Upper lobe of left lung (tissue), 6 donors: ENCODE results near the gene BIRC7. TPM values are rescaled to one million over a fixed set of nuclear protein-coding genes. Genes with fewer than 3 reads are reported as not detected.
A peak's percentile ranks its signal among the peaks of the same experiment; 100 is the strongest.

ENCODE experiments used
- ATAC-seq, 2 donors: fragments of 200-7000 bp; cut with Tn5 transposase; one replicate each; pipeline ENCODE4 v1.9.1; 2022; ENCODE audit warnings: mild to moderate bottlenecking in 2 of 2, moderate library complexity in 2 of 2; ENCODE audit not compliant: low FRiP score in 2 of 2
- DNase-seq, 2 donors: peaks; one replicate each; pipeline ENCODE4 v3.0.0-alpha.2; 2019 to 2020
- H3K27ac ChIP-seq, 4 donors: fragments of 200-600 bp; sonication (generic); one replicate each; pipeline ENCODE4 v1.5.1; 2016 to 2019
- H3K27me3 ChIP-seq, 4 donors: fragments of 200-600 bp; sonication (generic); one replicate each; pipeline ENCODE4 v1.5.1; 2017 to 2019
- H3K36me3 ChIP-seq, 4 donors: fragments of 200-600 bp; sonication (generic); one replicate each; pipeline ENCODE4 v1.5.1; 2016 to 2019
- H3K4me1 ChIP-seq, 4 donors: fragments of 200-600 bp; sonication (generic); one replicate each; pipeline ENCODE4 v1.5.1; 2018 to 2019
- H3K4me3 ChIP-seq, 4 donors: fragments of 200-600 bp; sonication (generic); one replicate each; pipeline ENCODE4 v1.5.1; 2017 to 2019; ENCODE audit warnings: mild to moderate bottlenecking in 2 of 4, moderate library complexity in 1 of 4
- H3K9me3 ChIP-seq, 4 donors: fragments of 200-600 bp; sonication (generic); one replicate each; pipeline ENCODE4 v1.5.1; 2018 to 2019
- EP300 ChIP-seq, 4 donors: sonication (generic); formaldehyde crosslinking; IDR thresholded peaks; one replicate each; pipeline ENCODE4 v1.5.1; 2017; ENCODE audit warnings: antibody characterized with exemption in 4 of 4, control low read depth in 2 of 4
- POLR2A ChIP-seq, 4 donors: fragments of 450-650 bp; IDR thresholded peaks; one replicate each; pipeline ENCODE4 v1.5.1; 2016 to 2017; ENCODE audit warnings: antibody characterized with exemption in 4 of 4, mild to moderate bottlenecking in 2 of 4
- POLR2AphosphoS5 ChIP-seq, 2 donors: sonication (generic); formaldehyde crosslinking; IDR thresholded peaks; one replicate each; pipeline ENCODE4 v1.5.1; 2017; ENCODE audit warnings: antibody characterized with exemption in 2 of 2
- WGBS, 2 donors: methylation state at CpG; one replicate each; pipeline ENCODE4 v1.1.5; 2017 to 2018; 5-methylcytosine and 5-hydroxymethylcytosine counted together
- total RNA-seq, 6 donors: library from RNA; depleted of rRNA in 4 of 6; stranded (reverse); fragments of >200 nt in 4 of 6; gene quantifications; one replicate each; pipeline versions ENCODE4 v1.1.0 to v1.2.1, GENCODE V29; 2016 to 2021
- TF ChIP-seq, protein P1 (sequence below), 6 experiments: fragments of 450-650 bp in 4 of 6; fragments of 200-600 bp in 2 of 6; sonication (generic) in 2 of 6; IDR thresholded peaks; one replicate each; pipeline ENCODE4 v1.5.1; 2016 to 2019; ENCODE audit warnings: antibody characterized with exemption in 6 of 6
- donor health status: DM: no; HTN: no; CAD: no; lungs with moderate emphysema.
- donor health status: DM: no; HTN: yes; CAD: no; lungs with severe emphysema.

The BIRC7 gene
- total RNA-seq, 6 donors from 2014 or later = 1.3 to 15.0 (median 2.8) TPM; not detected in 2

DNA sequence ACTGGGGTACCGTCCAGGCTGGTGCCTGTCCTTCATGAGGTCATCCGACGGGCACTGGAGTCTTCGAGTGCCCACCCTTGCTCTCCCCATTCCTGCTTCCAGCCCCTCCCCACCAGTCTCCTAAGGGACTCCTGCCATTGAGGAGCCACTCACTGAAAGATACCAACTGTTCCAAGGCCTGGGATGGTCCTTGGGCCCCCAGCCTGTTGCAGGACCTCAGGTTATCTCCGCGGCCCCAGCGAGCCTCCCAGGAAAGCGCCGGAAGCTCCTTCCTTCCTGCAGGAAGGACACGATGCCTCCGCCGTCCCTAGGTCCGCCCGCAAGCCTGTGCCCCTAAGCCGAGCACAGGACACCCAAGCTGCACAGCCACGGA, 17.3 kb downstream of the BIRC7 start:
- Histone ChIP-seq H3K27ac (no peak overlapping the region), H3K27me3 (peaks cover 1 to 40% (median 19%) of the 10 kb centered on the region in 4 donors), H3K36me3 (no peaks in the 10 kb centered on the region), H3K4me3 (peak overlapping the region in 1 of 4 donors; percentile 42), H3K4me1 (peaks cover 13 to 22% (median 15%) of the 10 kb centered on the region in 4 donors), H3K9me3 (no peaks in the 10 kb centered on the region)
- no peak for ATAC-seq
- 12 to 21% methylated on average over 13 to 16 of the region's 16 CpGs for WGBS, 2 donors
- DNase-seq = no peak
- TF ChIP-seq POLR2AphosphoS5 (IDR thresholded peaks at IDR 0.05) (no peak), POLR2A (IDR thresholded peaks at IDR 0.05) (no peak), EP300 (IDR thresholded peaks at IDR 0.05) (no peak)
- TF ChIP-seq, protein P1, sequence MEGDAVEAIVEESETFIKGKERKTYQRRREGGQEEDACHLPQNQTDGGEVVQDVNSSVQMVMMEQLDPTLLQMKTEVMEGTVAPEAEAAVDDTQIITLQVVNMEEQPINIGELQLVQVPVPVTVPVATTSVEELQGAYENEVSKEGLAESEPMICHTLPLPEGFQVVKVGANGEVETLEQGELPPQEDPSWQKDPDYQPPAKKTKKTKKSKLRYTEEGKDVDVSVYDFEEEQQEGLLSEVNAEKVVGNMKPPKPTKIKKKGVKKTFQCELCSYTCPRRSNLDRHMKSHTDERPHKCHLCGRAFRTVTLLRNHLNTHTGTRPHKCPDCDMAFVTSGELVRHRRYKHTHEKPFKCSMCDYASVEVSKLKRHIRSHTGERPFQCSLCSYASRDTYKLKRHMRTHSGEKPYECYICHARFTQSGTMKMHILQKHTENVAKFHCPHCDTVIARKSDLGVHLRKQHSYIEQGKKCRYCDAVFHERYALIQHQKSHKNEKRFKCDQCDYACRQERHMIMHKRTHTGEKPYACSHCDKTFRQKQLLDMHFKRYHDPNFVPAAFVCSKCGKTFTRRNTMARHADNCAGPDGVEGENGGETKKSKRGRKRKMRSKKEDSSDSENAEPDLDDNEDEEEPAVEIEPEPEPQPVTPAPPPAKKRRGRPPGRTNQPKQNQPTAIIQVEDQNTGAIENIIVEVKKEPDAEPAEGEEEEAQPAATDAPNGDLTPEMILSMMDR (IDR thresholded peaks at IDR 0.05) = no peak

DNA sequence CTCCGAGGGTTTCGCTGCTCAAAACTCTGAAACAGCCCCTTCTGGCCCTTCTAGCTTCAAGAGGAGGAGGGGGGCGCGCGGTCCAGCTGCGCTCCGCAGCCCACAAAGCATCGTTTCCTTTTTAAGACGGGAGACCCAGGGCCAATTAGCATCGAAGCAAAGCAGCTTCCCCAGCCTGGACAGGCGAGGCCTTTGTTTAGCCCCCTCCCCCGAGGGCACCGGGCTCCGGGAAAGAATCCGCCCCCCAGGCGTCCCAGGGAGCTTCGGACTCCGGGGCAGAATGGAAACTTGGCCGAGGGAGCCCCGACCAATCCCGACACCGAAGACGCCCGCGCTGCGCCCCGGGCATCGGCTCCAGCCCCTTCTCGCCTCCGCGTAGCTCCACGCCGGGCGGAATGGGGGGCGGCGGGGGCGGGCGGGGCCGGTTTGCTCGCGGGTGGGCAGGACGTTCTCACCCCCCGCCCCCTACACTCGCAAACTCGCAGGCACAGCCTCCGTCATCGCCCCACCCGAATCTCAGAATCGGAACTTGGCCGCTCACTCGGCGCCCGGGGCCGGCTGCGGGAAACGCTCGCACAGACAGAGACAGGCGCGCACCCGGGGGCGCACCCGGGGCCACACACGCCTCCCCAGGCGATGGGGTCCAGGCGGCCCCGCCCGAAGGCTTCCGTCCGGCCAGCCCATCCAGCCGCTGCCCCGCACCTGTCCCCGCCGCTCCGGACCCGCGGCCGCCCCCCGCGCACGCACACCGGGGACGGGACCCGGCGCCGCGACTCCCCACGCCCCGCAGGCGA, 17.9 kb downstream of the BIRC7 start:
- TF ChIP-seq EP300 (IDR thresholded peaks at IDR 0.05) (no peak), POLR2AphosphoS5 (IDR thresholded peaks at IDR 0.05) (no peak), POLR2A (IDR thresholded peaks at IDR 0.05) (no peak)
- TF ChIP-seq, protein P1 (IDR thresholded peaks at IDR 0.05) = no peak
- WGBS, 2 donors = 0 to 1% methylated on average over 25 to 27 of the region's 89 CpGs
- ATAC-seq (peak in 1 of 2 donors; percentile 21), DNase-seq (peak in 1 of 2 donors; percentile 79)
- Histone ChIP-seq H3K4me3 (peak overlapping the region in 3 of 4 donors; percentile 11 to 42 (median 36)), H3K4me1 (peaks cover 13 to 22% (median 15%) of the 10 kb centered on the region in 4 donors), H3K27ac (no peak overlapping the region), H3K36me3 (no peaks in the 10 kb centered on the region), H3K9me3 (no peaks in the 10 kb centered on the region), H3K27me3 (peaks cover 1 to 35% (median 19%) of the 10 kb centered on the region in 4 donors)

DNA sequence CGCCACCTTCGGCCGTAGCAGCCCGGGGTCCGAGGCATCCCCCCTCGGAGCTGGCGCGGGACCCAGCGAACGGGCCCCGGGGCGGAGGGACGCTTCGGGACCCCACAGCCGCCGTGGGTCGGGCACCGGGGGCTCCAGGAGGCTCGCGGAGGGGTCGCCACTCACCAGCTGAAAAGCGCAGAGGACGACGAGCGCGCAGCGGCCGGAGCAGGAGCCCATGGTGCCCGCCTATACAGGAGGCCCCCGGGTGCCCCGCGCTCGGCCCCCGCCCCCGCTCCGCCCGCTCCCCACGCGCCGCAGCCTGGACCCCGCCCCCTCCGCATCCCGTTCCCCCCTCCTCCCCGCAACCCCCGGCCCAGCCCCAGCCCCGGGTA, 18.5 kb downstream of the BIRC7 start, which contains the start of gene NKAIN4:
TSS of gene NKAIN4 (minus strand) at position 232 of the 374 bp plus-strand sequence. CDS start at position 219, 13 bp downstream.
- H3K27ac ChIP-seq = no peak within 1 kb of the TSS
- no peaks in the 10 kb centered on the region for H3K36me3 ChIP-seq
- 0% methylated on average over 7 of the region's 46 CpGs for WGBS, 2 donors
- no peaks in the 10 kb centered on the region for H3K9me3 ChIP-seq
- peaks cover 1 to 35% (median 19%) of the 10 kb centered on the region in 4 donors for H3K27me3 ChIP-seq
- TF ChIP-seq EP300 (IDR thresholded peaks at IDR 0.05) (no peak), POLR2AphosphoS5 (IDR thresholded peaks at IDR 0.05) (no peak), POLR2A (IDR thresholded peaks at IDR 0.05) (no peak)
- TF ChIP-seq, protein P1 (IDR thresholded peaks at IDR 0.05) = no peak
- DNase-seq (no peak), ATAC-seq (no peak)
- H3K4me1 ChIP-seq = peaks cover 13 to 22% (median 15%) of the 10 kb centered on the region in 4 donors
- peak within 1 kb of the TSS in 3 of 4 donors; percentile 11 to 42 (median 36) for H3K4me3 ChIP-seq

DNA sequence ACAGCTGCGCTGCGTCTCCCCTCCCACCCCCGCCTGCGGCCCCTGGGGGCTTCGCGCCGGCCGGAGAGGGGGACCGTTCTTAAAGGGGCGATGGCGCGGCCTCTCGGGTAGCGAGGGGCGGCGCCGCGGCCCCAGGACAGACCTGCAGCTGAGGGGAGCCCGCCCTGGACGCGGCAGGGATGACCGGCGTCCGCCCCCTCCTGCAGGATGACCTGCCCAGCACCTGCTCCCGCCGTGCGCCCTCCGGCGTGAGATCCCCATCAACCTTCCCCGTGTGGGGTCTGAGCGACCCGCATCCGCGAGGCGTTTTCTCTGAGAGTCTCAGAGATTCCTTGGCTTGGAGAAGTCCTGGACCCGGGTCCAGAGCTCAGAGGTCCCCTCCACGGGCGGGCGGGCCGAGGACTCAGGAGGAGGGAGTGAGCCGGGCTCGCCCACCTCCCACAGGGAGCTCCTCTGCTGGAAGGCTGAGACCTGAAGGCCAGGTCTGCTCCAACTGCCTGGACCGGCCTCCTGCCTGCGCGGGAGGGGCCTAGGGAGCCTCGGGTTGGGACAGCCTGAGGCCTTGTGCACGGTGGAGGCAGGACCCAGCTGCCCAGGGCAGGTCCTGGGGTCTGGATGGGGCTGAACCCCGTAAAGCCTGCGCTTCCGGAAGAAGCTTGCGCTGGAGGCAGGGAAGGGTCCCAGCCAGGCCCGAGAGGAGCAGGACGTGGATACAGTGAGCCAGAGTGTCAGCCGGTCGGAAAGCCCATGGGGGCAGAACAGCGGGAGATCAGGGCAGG, 19.1 kb downstream of the BIRC7 start:
- TF ChIP-seq POLR2AphosphoS5 (IDR thresholded peaks at IDR 0.05) (no peak), EP300 (IDR thresholded peaks at IDR 0.05) (no peak), POLR2A (IDR thresholded peaks at IDR 0.05) (no peak)
- TF ChIP-seq, protein P1 (IDR thresholded peaks at IDR 0.05) = no peak
- ATAC-seq (no peak), DNase-seq (peak in 1 of 2 donors; percentile 80)
- Histone ChIP-seq H3K4me3 (no peak overlapping the region), H3K27me3 (peaks cover 1 to 35% (median 19%) of the 10 kb centered on the region in 4 donors), H3K36me3 (no peaks in the 10 kb centered on the region), H3K4me1 (peaks cover 13 to 22% (median 15%) of the 10 kb centered on the region in 4 donors), H3K27ac (no peak overlapping the region), H3K9me3 (no peaks in the 10 kb centered on the region)
- 13 to 19% methylated on average over 9 to 25 of the region's 56 CpGs for WGBS, 2 donors
